K562 (cell line): Measurements from ENCODE around the gene CD163. TPM values are rescaled to one million over a fixed set of nuclear protein-coding genes. Genes with fewer than 3 reads are reported as not detected.

Source experiments
- ATAC-seq: fragments of 200-7000 bp; cut with Tn5 transposase; 3 replicates; pipeline ENCODE4 v1.9.1; 2020; ENCODE audit warnings: moderate library complexity
- BruUV-seq: library from RNA; stranded (reverse); fragments of 400-500 nt; replicated peaks from 2 replicates; lab custom pipeline; 2021; lab: Mats Ljungman, UMichigan
- CTCF ChIA-PET: fragments of 300-600 bp; formaldehyde crosslinking; extraction: SDS; loops from one replicate; lab custom pipeline; 2021; ENCODE audit warnings: low intra/inter-chr PET ratio; lab: Yijun Ruan, JAX
- POLR2A ChIA-PET: fragments of 300-600, 350-650 bp; sonication (Branson Sonifier 250); formaldehyde crosslinking; extraction: SDS; loops from one replicate; lab custom pipeline; 2021; ENCODE audit warnings: antibody characterized with exemption, inconsistent platforms; lab: Yijun Ruan, JAX
- DNase-seq, 4 experiments: peaks; one replicate each; pipeline versions ENCODE4 v3.0.0 to v3.0.0-alpha.2; 2011 to 2018; ENCODE audit warnings: low spot score in 3 of 4, mixed read lengths in 3 of 4; ENCODE audit errors: extremely low read depth in 1 of 4
- FAIRE-seq: peaks from 2 replicates; lab custom pipeline; 2011; peaks lifted over from hg19 to GRCh38; lab: Jason Lieb, UNC
- H2AFZ ChIP-seq: 2 replicates; pipeline ENCODE4 v1.6.0; 2011; ENCODE audit warnings: low read depth, low read length, control low read depth, inconsistent platforms
- H3K27ac ChIP-seq: fragments of 200-600 bp; 3 replicates; pipeline ENCODE4 v1.8.0; 2011; ENCODE audit warnings: low read depth, mild to moderate bottlenecking, control low read depth, inconsistent platforms, low read length, moderate library complexity, mixed read lengths; ENCODE audit errors: extremely low read depth
- H3K27me3 ChIP-seq, 2 experiments: fragments of 300-600 bp in 1 of 2; 2 replicates in 1 of 2; 3 replicates in 1 of 2; pipeline versions ENCODE4 v1.6.0 to v1.8.0; 2011; ENCODE audit warnings: inconsistent platforms in 2 of 2, low read length in 2 of 2, mild to moderate bottlenecking in 1 of 2, mixed read lengths in 1 of 2, moderate library complexity in 1 of 2; ENCODE audit not compliant: control insufficient read depth in 2 of 2, insufficient read depth in 2 of 2
- H3K36me3 ChIP-seq: fragments of 300-600 bp; 3 replicates; pipeline ENCODE4 v1.8.0; 2011; ENCODE audit warnings: mild to moderate bottlenecking, low read length, inconsistent platforms; ENCODE audit not compliant: control insufficient read depth, insufficient read depth
- H3K4me1 ChIP-seq, 2 experiments: fragments of 200-600 bp in 1 of 2; replicated peaks in 1 of 2; 2 replicates in 1 of 2; 3 replicates in 1 of 2; pipeline versions ENCODE4 v1.5.1 to v1.8.0; 2011; ENCODE audit warnings: inconsistent platforms in 2 of 2, low read length in 2 of 2, mild to moderate bottlenecking in 1 of 2, mixed read lengths in 1 of 2, moderate library complexity in 1 of 2; ENCODE audit not compliant: control insufficient read depth in 2 of 2, insufficient read depth in 2 of 2
- H3K4me2 ChIP-seq: 2 replicates; pipeline ENCODE4 v1.6.1; 2011; ENCODE audit warnings: low read length, control low read depth, inconsistent platforms, mixed read lengths; ENCODE audit not compliant: insufficient read depth
- H3K4me3 ChIP-seq: fragments of 200-600 bp; sonication (generic), shearing (Covaris generic); 2 replicates; pipeline ENCODE4 v1.5.1; 2016; ENCODE audit warnings: control low read depth, inconsistent platforms
- H3K79me2 ChIP-seq: fragments of 200-600 bp; 3 replicates; pipeline ENCODE4 v1.8.0; 2011; ENCODE audit warnings: low read length, inconsistent platforms; ENCODE audit not compliant: control insufficient read depth, insufficient read depth
- H3K9ac ChIP-seq, 2 experiments: 2 replicates each; pipeline versions ENCODE4 v1.6.0 to v1.6.1; 2011; ENCODE audit warnings: low read depth in 2 of 2, low read length in 2 of 2, control low read depth in 1 of 2, inconsistent platforms in 1 of 2, mild to moderate bottlenecking in 1 of 2, mixed read lengths in 1 of 2; ENCODE audit not compliant: insufficient read depth in 1 of 2
- H3K9me1 ChIP-seq: one replicate; pipeline ENCODE4 v1.6.0; 2011; ENCODE audit warnings: inconsistent platforms, mild to moderate bottlenecking, low read length, moderate library complexity; ENCODE audit not compliant: control insufficient read depth, insufficient read depth
- H3K9me3 ChIP-seq: replicated peaks from 2 replicates; pipeline ENCODE4 v1.5.1; 2011; ENCODE audit warnings: low read depth, low read length, inconsistent platforms; ENCODE audit not compliant: control insufficient read depth, insufficient read depth
- H4K20me1 ChIP-seq: replicated peaks from 2 replicates; pipeline ENCODE4 v1.6.1; 2011; ENCODE audit warnings: low read length, inconsistent platforms, mixed read lengths; ENCODE audit not compliant: control insufficient read depth, insufficient read depth
- CEBPB ChIP-seq: fragments of 450-650 bp; IDR thresholded peaks from 2 replicates; pipeline ENCODE4 v1.6.1; 2016; ENCODE audit warnings: missing genetic modification characterization, missing compliant biosample characterization
- EHMT2 ChIP-seq: fragments of 450-650 bp; IDR thresholded peaks from 2 replicates; pipeline ENCODE4 v1.6.1; 2018; ENCODE audit warnings: antibody characterized with exemption
- GABPB2 ChIP-seq: fragments of 250-450 bp; sonication (Bioruptor Pico); conservative IDR thresholded peaks from 2 replicates; pipeline ENCODE4 v1.5.1; 2021; ENCODE audit warnings: mild to moderate bottlenecking
- HMG20A ChIP-seq: fragments of 450-650 bp; formaldehyde crosslinking; conservative IDR thresholded peaks from 2 replicates; pipeline ENCODE4 v1.4.0; 2020; ENCODE audit warnings: mild to moderate bottlenecking, mixed read lengths
- HNRNPH1 ChIP-seq: fragments of 200-400 bp; formaldehyde crosslinking; optimal IDR thresholded peaks from 2 replicates; pipeline ENCODE3; 2017; ENCODE audit warnings: low read depth, mild to moderate bottlenecking, low read length, moderate library complexity
- MEF2A ChIP-seq: IDR thresholded peaks from 2 replicates; pipeline ENCODE4 v1.6.1; 2011; ENCODE audit warnings: low read depth, mild to moderate bottlenecking, low read length, moderate library complexity; ENCODE audit not compliant: control insufficient read depth
- PHF20 ChIP-seq: fragments of 450-650 bp; IDR thresholded peaks from 2 replicates; pipeline ENCODE4 v1.6.1; 2018; ENCODE audit not compliant: partially characterized antibody
- SRF ChIP-seq, 2 experiments: fragments of 250-450, 450-650 bp in 1 of 2; sonication (Bioruptor Pico) in 1 of 2; sonication (generic) in 1 of 2; formaldehyde crosslinking; IDR thresholded peaks; 2 replicates each; pipeline versions ENCODE4 v1.5.0 to v1.5.1; 2020 to 2022; ENCODE audit warnings: mild to moderate bottlenecking in 1 of 2, missing genetic modification reagents in 1 of 2
- SRSF7 ChIP-seq: fragments of 200-400 bp; formaldehyde crosslinking; optimal IDR thresholded peaks from 2 replicates; pipeline ENCODE3; 2017; ENCODE audit warnings: mild to moderate bottlenecking, low read depth, low read length
- TAF9B ChIP-seq: fragments of 450-650 bp; IDR thresholded peaks from 2 replicates; pipeline ENCODE4 v1.6.1; 2018; ENCODE audit warnings: mild to moderate bottlenecking; ENCODE audit not compliant: partially characterized antibody
- TCF3 ChIP-seq: sonication (generic); formaldehyde crosslinking; IDR thresholded peaks from 2 replicates; pipeline ENCODE4 v1.4.0; 2020; ENCODE audit warnings: mild to moderate bottlenecking, missing genetic modification reagents
- TGIF2 ChIP-seq: sonication (generic); formaldehyde crosslinking; IDR thresholded peaks from 2 replicates; pipeline ENCODE4 v1.8.1; 2022; ENCODE audit warnings: mild to moderate bottlenecking, missing genetic modification reagents, moderate library complexity
- TRIM28 ChIP-seq: fragments of 450-650 bp; IDR thresholded peaks from 2 replicates; pipeline ENCODE4 v1.6.1; 2017
- ZNF212 ChIP-seq: fragments of 450-650 bp; formaldehyde crosslinking; IDR thresholded peaks from 2 replicates; pipeline ENCODE4 v1.4.0; 2020; ENCODE audit warnings: mild to moderate bottlenecking
- ZNF408 ChIP-seq: fragments of 250-450 bp; sonication (Bioruptor Pico); IDR thresholded peaks from 2 replicates; pipeline ENCODE4 v1.4.0; 2020; ENCODE audit warnings: low read depth, mild to moderate bottlenecking, moderate library complexity
- ZNF586 ChIP-seq: fragments of 450-650 bp; formaldehyde crosslinking; conservative IDR thresholded peaks from 2 replicates; pipeline ENCODE4 v1.4.0; 2020; ENCODE audit warnings: mild to moderate bottlenecking, moderate library complexity
- WGBS: fragments of 100-300 bp; shearing (Covaris generic); methylation state at CpG from one replicate; pipeline ENCODE4 v1.1.6; 2016; ENCODE audit warnings: low coverage, mixed read lengths; ENCODE audit not compliant: insufficient coverage; ENCODE audit errors: missing lambda C conversion rate; 5-methylcytosine and 5-hydroxymethylcytosine counted together
- in situ Hi-C: fragments of 300-500 bp; cut with MboI; formaldehyde crosslinking; loops from 4 replicates; pipeline ENCODE4 v1.15.0; 2018; ENCODE audit warnings: inconsistent platforms, mixed read lengths
- intact Hi-C: fragments of 100-400 bp; cut with micrococcal nuclease; formaldehyde crosslinking; loops from 2 replicates; pipeline ENCODE4 v1.14.2; 2022
- polyA plus RNA-seq, 8 experiments: library from polyadenylated mRNA; depleted of rRNA in 4 of 8; stranded (reverse) in 5 of 8; unstranded in 3 of 8; fragments of >200 nt; fragmentation: Nextera tagmentation in 2 of 8; fragmentation: Illumina TruSeq in 1 of 8; extraction: Ambion mirVana in 2 of 8; extraction: Trizol in 1 of 8; gene quantifications; 2 replicates each; pipeline versions ENCODE4 v1.2.1 to v1.2.3, GENCODE V29; 2011 to 2014; ENCODE audit warnings: inconsistent platforms in 1 of 8, missing spikeins in 1 of 8
- total RNA-seq, 7 experiments: library from RNA; depleted of rRNA in 6 of 7; stranded (reverse); fragments of >200 nt in 6 of 7; fragmentation: Illumina TruSeq in 2 of 7; extraction: Trizol in 2 of 7; gene quantifications; 2 replicates each; pipeline versions ENCODE4 v1.2.1 to v1.2.3, GENCODE V29; 2011 to 2021; ENCODE audit warnings: low replicate concordance in 1 of 7
- TF ChIP-seq, protein P1 (sequence below): IDR thresholded peaks from 2 replicates; pipeline ENCODE4 v1.6.1; 2012; ENCODE audit warnings: low read depth, low read length, improper control_type of control experiment, borderline replicate concordance
- TF ChIP-seq, protein P2 (sequence below): fragments of 250-450 bp; sonication (Bioruptor Pico); IDR thresholded peaks from 2 replicates; pipeline ENCODE4 v1.5.0; 2021
- TF ChIP-seq, protein P3 (sequence below), 2 experiments: IDR thresholded peaks; 2 replicates each; pipeline ENCODE4 v1.6.1; 2011; ENCODE audit warnings: borderline replicate concordance in 1 of 2, control low read depth in 1 of 2, low read depth in 1 of 2, low read length in 1 of 2, mild to moderate bottlenecking in 1 of 2, mixed read lengths in 1 of 2, moderate library complexity in 1 of 2; ENCODE audit not compliant: insufficient read depth in 1 of 2, insufficient read length in 1 of 2, poor library complexity in 1 of 2, severe bottlenecking in 1 of 2; ENCODE audit errors: extremely low read depth in 1 of 2

CD163 gene
- total and polyA plus RNA-seq, 9 of the 15 experiments (the other 6 are each of a cell fraction or from before 2014, with no cell fraction given): 0.62 TPM; not detected in 8

DNA sequence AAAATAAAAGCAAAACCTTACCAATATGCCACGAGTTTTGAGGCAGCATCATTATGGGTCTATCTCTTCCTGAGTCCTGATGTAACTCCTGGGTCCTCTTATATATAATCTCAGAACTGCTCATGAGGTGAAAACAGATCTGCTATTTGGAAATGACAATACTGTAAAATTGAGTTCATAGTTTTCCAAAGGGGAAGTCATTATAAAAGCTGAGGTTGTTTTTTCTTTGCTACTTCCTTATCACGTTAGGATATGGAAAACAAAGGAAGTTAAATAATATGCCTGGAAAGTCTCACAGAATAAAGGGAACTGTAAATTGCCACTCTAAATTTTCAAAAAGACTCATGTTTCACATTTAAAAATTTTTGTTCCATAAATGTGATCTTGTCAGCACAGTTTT is 59.5 kb downstream of the CD163 start, which contains the start of gene CD163L1 (continued):
- TF ChIP-seq, protein P1, sequence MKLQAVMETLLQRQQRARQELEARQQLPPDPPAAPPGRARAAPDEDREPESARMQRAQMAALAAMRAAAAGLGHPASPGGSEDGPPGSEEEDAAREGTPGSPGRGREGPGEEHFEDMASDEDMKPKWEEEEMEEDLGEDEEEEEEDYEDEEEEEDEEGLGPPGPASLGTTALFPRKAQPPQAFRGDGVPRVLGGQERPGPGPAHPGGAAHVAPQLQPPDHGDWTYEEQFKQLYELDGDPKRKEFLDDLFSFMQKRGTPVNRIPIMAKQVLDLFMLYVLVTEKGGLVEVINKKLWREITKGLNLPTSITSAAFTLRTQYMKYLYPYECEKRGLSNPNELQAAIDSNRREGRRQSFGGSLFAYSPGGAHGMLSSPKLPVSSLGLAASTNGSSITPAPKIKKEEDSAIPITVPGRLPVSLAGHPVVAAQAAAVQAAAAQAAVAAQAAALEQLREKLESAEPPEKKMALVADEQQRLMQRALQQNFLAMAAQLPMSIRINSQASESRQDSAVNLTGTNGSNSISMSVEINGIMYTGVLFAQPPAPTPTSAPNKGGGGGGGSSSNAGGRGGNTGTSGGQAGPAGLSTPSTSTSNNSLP: no peak
- TF ChIP-seq TRIM28 (no peak), HNRNPH1 (no peak), SRF (CRISPR knock-in tag; IDR thresholded peaks at IDR 0.05) (no peak), TGIF2 (no peak), HMG20A (CRISPR knock-in tag) (no peak), ZNF212 (CRISPR knock-in tag) (no peak), GABPB2 (CRISPR knock-in tag) (no peak)
- TF ChIP-seq, protein P2, sequence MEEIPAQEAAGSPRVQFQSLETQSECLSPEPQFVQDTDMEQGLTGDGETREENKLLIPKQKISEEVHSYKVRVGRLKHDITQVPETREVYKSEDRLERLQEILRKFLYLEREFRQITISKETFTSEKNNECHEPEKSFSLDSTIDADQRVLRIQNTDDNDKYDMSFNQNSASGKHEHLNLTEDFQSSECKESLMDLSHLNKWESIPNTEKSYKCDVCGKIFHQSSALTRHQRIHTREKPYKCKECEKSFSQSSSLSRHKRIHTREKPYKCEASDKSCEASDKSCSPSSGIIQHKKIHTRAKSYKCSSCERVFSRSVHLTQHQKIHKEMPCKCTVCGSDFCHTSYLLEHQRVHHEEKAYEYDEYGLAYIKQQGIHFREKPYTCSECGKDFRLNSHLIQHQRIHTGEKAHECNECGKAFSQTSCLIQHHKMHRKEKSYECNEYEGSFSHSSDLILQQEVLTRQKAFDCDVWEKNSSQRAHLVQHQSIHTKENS (CRISPR knock-in tag): no peak

DNA sequence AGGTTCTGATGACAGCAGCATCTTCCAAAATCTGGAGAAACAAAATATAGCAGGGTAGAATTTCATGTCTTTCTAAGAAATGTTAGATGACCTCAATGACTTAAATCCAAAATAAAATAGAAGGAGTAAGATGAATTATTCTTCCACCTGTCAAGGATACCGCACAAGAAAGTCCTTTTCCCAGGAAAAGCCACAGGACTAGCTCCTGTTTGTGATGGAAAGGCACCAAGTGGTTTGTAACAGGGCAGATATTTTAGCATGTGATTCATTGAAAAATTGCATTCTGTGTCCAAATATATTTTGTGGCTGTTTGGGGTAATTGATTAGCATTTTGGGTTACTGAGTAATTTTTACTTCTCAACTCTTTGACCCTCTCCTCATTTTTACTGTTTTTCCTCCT is 62.4 kb downstream of the CD163 start:
- H3K9me1 ChIP-seq: no peaks in the 10 kb centered on the region
- in situ Hi-C loops: no loop called here
- no peaks in the 10 kb centered on the region for H3K36me3 ChIP-seq
- peaks cover 0 to 4% of the 10 kb centered on the region in 2 experiments; a peak in 1 of 5 replicates for H3K4me1 ChIP-seq
- DNase-seq (no peak), FAIRE-seq (no peak), ATAC-seq (no peak)
- H3K9me3 ChIP-seq: no peaks in the 10 kb centered on the region
- H3K27ac ChIP-seq: no peak overlapping the region
- no peak overlapping the region for H3K9ac ChIP-seq
- H3K79me2 ChIP-seq: no peaks in the 10 kb centered on the region
- no TSS peak for BruUV-seq
- TF ChIP-seq, protein P3, sequence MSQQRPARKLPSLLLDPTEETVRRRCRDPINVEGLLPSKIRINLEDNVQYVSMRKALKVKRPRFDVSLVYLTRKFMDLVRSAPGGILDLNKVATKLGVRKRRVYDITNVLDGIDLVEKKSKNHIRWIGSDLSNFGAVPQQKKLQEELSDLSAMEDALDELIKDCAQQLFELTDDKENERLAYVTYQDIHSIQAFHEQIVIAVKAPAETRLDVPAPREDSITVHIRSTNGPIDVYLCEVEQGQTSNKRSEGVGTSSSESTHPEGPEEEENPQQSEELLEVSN (IDR thresholded peaks at IDR 0.05; ENCODE audit: borderline replicate concordance in 1 of 2, extremely low read depth in 1 of 2, insufficient read depth in 1 of 2, insufficient read length in 1 of 2, low read depth in 1 of 2, low read length in 1 of 2, poor library complexity in 1 of 2, severe bottlenecking in 1 of 2): no peak
- TF ChIP-seq PHF20: no peak
- TF ChIP-seq EHMT2: no peak
- TF ChIP-seq ZNF408: no peak
- TF ChIP-seq TCF3: no peak
- TF ChIP-seq TAF9B: no peak
- no peak for TF ChIP-seq SRSF7
- no peak for TF ChIP-seq ZNF586
- no peak for TF ChIP-seq CEBPB (tag)
- no peak for TF ChIP-seq MEF2A
- WGBS: 56% methylated on average over 1 of the region's 1 CpG
- POLR2A ChIA-PET: interaction anchor here (1.1 kb wide), 1 partner anchor 13 kb away, joined by 3 read pairs; no protein-coding TSS in a partner anchor
- CTCF ChIA-PET: interaction anchor here (0.6 kb wide), 1 partner anchor 464 kb away, joined by 3 read pairs; no protein-coding TSS in a partner anchor
- intact Hi-C loops: no loop called here
- H3K27me3 ChIP-seq: no peaks in the 10 kb centered on the region
- H3K4me2 ChIP-seq: no peak overlapping the region
- no peak overlapping the region for H2AFZ ChIP-seq
- H4K20me1 ChIP-seq: no peaks in the 10 kb centered on the region
- H3K4me3 ChIP-seq: no peak overlapping the region
